GM20000 (cell line): ENCODE results near the gene ARHGEF19.
"Not testable (repeated sequence)": the region's sequence is repeated elsewhere in the genome, so short reads cannot be mapped to it uniquely, and the experiment has no call there.

Source experiments
- DNase-seq: peaks from one replicate; pipeline ENCODE4 v3.0.0; 2012; ENCODE audit warnings: low spot score
- TF ChIP-seq, protein P1 (sequence below): IDR thresholded peaks from 2 replicates; pipeline ENCODE4 v1.5.1; 2012; ENCODE audit warnings: mild to moderate bottlenecking, control low read depth; ENCODE audit errors: extremely low read depth, missing control alignments

The ARHGEF19 gene

DNA sequence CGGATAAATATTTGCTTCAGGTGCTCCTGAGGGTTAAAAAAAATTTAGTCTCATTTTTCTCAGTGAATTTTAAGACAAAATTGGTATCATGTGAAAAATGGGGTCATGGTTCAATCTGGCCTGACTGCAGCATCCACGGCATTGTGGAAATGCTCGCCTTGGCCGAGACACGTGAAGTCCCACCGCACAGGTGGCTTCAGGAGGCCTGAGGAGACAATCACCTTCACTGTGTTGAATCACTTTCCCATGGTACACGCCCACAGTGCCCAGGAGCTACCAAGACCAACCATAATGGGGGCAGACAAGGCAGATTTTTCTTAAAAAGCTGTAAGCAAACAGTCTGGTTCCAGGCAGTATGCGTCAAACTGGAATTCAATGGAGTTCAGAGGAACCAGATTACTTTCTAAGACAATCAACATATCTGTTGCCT, 35.6 kb upstream of the ARHGEF19 start:
- TF ChIP-seq, protein P1, sequence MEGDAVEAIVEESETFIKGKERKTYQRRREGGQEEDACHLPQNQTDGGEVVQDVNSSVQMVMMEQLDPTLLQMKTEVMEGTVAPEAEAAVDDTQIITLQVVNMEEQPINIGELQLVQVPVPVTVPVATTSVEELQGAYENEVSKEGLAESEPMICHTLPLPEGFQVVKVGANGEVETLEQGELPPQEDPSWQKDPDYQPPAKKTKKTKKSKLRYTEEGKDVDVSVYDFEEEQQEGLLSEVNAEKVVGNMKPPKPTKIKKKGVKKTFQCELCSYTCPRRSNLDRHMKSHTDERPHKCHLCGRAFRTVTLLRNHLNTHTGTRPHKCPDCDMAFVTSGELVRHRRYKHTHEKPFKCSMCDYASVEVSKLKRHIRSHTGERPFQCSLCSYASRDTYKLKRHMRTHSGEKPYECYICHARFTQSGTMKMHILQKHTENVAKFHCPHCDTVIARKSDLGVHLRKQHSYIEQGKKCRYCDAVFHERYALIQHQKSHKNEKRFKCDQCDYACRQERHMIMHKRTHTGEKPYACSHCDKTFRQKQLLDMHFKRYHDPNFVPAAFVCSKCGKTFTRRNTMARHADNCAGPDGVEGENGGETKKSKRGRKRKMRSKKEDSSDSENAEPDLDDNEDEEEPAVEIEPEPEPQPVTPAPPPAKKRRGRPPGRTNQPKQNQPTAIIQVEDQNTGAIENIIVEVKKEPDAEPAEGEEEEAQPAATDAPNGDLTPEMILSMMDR = no peak
- DNase-seq = no peak

DNA sequence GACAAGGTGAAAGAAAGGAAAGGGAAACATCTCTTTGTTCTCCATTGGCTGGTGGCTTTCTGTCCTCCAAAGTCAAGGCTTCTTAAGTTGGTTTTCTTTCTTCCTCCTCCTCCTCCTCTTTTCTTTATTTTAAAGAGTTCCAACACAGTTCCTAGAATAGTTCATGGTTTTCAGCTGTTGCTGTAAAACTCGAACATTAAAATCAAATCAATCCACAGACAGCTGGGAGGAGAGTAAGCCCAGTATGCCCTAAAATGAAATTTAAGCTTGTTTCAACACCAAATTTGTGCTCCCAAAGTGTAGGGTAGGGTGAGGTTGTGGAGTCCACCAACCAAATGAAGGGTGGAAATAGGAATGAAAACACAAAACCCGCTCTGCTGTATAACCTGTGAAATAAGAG, 35.0 kb upstream of the ARHGEF19 start:
- TF ChIP-seq, protein P1 = no peak
- DNase-seq = no peak

DNA sequence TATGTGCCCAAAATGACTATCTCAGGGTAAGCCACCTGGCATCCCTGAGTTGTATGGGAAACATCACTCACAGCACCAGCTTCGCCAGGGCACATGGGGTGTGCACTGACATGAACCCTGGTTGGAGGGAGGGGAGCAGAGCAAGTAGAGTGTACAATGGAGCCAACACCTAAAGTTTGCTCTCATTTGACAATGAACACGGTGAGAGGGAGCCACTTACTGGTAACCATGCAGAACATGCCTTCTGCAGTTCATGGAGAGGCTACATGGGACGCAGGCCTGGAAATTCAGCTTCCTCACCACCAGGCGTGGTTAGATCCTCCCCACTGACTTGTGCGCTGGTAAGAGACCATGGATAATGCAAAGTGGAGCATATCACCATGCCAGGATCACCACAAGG, 34.5 kb upstream of the ARHGEF19 start:
- TF ChIP-seq, protein P1 = no peak
- DNase-seq = no peak

GRCh38 chr1:16246239-16246638, 33.8 kb upstream of the ARHGEF19 start:
- not testable (repeated sequence) for DNase-seq

DNA sequence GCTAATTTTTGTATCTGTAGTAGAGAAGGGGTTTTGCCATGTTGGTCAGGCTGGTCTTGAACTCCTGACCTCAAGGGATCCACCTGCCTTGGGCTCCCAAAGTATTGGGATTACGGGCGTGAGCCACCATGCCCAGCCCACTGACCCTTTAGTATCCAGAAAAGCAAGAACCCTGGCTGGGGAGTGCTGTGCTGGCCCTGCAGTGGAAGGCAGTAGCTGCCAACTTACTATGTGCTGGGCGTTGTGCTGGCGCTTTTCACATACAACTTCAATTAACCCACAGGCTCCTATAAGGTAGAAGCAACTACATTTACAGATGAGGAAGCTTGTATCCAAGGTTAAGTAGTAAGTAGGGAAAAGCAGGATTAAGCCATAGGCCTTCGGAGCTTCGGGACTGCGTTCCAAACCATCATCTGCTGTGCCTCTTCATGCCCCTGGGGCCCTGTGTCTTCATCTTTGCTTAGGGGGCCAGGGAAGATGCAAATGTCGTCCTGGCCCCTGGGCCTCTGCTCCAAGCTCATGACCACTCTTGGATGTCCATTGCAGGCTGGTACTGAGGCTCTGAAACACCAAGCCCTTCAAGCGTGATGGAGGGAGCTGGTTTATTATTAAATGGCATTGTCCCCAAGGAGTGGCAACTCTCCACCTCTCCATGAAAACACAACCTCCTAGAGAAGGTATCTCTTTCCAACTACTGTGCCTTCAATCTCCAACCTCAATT, 33.2 kb upstream of the ARHGEF19 start:
- no peak for DNase-seq
- TF ChIP-seq, protein P1 = no peak

- DNase-seq = no peak
- TF ChIP-seq, protein P1 = no peak
Observed at GRCh38 chr1:16244650-16245285, 32.3 kb upstream of the ARHGEF19 start.

DNA sequence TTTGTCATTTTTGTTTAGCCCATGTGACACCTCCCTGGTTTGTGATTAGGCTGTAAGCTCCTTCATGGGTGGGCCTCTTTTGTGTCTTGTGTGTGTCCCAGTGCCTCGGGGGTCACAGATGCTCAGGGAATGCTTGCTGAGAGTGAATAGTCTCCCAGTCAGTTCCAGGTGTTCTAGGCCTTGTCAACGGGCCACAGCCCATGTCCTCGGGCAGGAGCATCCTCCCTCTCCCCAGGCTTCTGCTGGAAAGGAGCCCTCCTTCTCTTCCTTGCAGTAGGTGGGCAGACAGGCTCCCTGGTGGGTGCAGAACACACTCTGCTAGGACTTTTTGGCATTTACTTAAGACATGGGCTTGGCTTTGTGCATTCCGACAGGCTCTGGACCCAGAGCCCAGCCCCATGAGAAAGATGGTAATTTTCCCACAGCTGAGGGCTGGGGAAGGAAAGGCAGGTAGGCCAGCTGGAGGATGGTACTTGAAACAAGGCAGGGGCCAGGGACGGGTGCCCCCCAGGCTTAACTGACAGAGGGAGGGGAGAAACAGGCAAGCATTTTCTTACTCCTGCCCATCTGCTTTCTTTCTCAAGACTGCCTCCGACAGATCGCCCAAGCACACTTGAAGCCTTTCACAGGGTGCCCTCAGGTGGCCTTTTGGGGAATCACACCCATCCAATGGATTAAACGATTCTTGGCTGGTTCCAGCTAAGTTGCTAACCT, 31.6 kb upstream of the ARHGEF19 start:
- TF ChIP-seq, protein P1 = peak; percentile 76
- peak; percentile 78 for DNase-seq
